ENCODE measurements around the gene TFDP2. TPM values are rescaled to one million over a fixed set of nuclear protein-coding genes. Genes with fewer than 3 reads are reported as not detected.
A peak's percentile ranks its signal among the peaks of the same experiment; 100 is the strongest.

Gene TFDP2
- total and polyA plus RNA-seq, 10 of the 15 experiments (the other 5 are each of a cell fraction or from before 2014, with no cell fraction given): 28.3 to 100 (median 49.7) TPM

DNA sequence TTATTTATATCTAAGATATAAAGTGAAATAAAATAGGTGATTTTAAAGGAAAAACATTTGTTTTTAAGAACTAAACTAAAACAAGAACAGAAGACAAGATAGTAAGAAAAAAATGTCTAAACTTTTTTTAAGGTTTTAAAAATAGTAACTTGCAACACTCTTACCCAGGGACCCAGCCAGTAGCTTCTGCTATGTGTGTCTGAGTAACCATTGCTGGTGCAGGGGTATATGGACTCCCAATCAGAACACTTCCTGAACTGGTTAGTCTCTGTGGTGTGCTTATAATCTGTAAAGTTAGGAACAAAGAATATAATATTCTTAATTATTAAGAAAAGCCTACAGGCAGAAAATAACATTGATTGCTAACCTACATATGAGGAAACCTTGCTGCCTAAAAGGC, 154.5 kb downstream of the TFDP2 start (continued):
- TF ChIP-seq, protein P1, sequence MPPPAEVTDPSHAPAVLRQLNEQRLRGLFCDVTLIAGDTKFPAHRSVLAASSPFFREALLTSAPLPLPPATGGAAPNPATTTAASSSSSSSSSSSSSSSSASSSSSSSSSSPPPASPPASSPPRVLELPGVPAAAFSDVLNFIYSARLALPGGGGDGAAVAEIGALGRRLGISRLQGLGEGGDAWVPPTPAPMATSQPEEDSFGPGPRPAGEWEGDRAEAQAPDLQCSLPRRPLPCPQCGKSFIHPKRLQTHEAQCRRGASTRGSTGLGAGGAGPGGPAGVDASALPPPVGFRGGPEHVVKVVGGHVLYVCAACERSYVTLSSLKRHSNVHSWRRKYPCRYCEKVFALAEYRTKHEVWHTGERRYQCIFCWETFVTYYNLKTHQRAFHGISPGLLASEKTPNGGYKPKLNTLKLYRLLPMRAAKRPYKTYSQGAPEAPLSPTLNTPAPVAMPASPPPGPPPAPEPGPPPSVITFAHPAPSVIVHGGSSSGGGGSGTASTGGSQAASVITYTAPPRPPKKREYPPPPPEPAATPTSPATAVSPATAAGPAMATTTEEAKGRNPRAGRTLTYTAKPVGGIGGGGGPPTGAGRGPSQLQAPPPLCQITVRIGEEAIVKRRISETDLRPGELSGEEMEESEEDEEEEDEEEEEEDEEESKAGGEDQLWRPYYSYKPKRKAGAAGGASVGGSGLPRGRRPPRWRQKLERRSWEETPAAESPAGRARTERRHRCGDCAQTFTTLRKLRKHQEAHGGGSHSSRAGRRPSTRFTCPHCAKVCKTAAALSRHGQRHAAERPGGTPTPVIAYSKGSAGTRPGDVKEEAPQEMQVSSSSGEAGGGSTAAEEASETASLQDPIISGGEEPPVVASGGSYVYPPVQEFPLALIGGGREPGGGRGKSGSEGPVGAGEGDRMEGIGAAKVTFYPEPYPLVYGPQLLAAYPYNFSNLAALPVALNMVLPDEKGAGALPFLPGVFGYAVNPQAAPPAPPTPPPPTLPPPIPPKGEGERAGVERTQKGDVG (CRISPR knock-in tag; IDR thresholded peaks at IDR 0.05): no peak
- no peak for TF ChIP-seq ZNF24 (IDR thresholded peaks at IDR 0.05)
- TF ChIP-seq CEBPZ (IDR thresholded peaks at IDR 0.05; ENCODE audit: low read depth, low read length): no peak
- no peak for TF ChIP-seq EZH2 (IDR thresholded peaks at IDR 0.05; ENCODE audit: borderline replicate concordance, control insufficient read depth, low read depth, low read length)

- Histone ChIP-seq H2AFZ (ENCODE audit: control insufficient read depth, low read depth, low read length) (peak overlapping the region; percentile 41), H3K4me1 (ENCODE audit: control insufficient read depth, insufficient read depth, low read length) (peaks cover 4% of the 10 kb centered on the region), H4K20me1 (ENCODE audit: control insufficient read depth, insufficient read depth) (no peaks in the 10 kb centered on the region), H3K27ac (ENCODE audit: control insufficient read depth, insufficient read depth) (peak overlapping the region; percentile 84), H3K79me2 (ENCODE audit: control insufficient read depth, insufficient read depth, low read length) (no peaks in the 10 kb centered on the region), H3K4me3 (no peak overlapping the region), H3K9ac (ENCODE audit: control insufficient read depth, insufficient read depth, low read length) (no peak overlapping the region), H3K27me3 (replicated peaks in 1 of 2; ENCODE audit: control insufficient read depth in 2 of 2, insufficient read depth in 2 of 2, low read length in 1 of 2) (no peaks in the 10 kb centered on the region), H3K4me2 (ENCODE audit: control insufficient read depth, insufficient read depth) (peak overlapping the region; percentile 54; the same call in 1 of the 2 replicates), H3K36me3 (ENCODE audit: control insufficient read depth in 2 of 2, insufficient read depth in 2 of 2, low read length in 1 of 2) (peaks cover 0 to 6% of the 10 kb centered on the region in 2 experiments; a peak in 2 of 4 replicates), H3K9me3 (replicated peaks; ENCODE audit: control insufficient read depth, insufficient read depth, low read length) (no peaks in the 10 kb centered on the region)
- ATAC-seq (peak; percentile 68), DNase-seq (ENCODE audit: low read depth, low spot score) (peak; percentile 35), FAIRE-seq (peak; percentile 83)
- CTCF ChIA-PET: no interaction called here
- intact Hi-C loops (cut with micrococcal nuclease; ENCODE audit: unreplicated experiment): no loop called here
- RAD21 ChIA-PET (ENCODE audit: unreplicated experiment): no interaction called here
- TSS peak; percentile 34 for BruUV-seq (replicated peaks)
- in situ Hi-C loops (cut with MboI): no loop called here
- SMC1A ChIA-PET (ENCODE audit: uncharacterized antibody, unreplicated experiment): interaction anchor here (0.6 kb wide), 1 partner anchor 98 kb away, joined by 3 read pairs; no protein-coding TSS in a partner anchor
- TF ChIP-seq TAF1 (IDR thresholded peaks at IDR 0.05; ENCODE audit: borderline replicate concordance, low read depth, low read length) (no peak), SPI1 (IDR thresholded peaks at IDR 0.05; ENCODE audit: borderline replicate concordance, insufficient read depth, low read depth, low read length) (peak; percentile 60)
- POLR2A ChIA-PET: no interaction called here
- 47% methylated on average over 2 of the region's 2 CpGs for WGBS (ENCODE audit: insufficient coverage, insufficient replicate concordance, low lambda C conversion rate, missing lambda C conversion rate)
Observed at GRCh38 chr3:141992512-141992911, 156.8 kb downstream of the TFDP2 start.
